Activated naive CD8-positive, alpha-beta T cell treated with anti-CD3 and anti-CD28 coated beads, Interleukin-2, amount 50 U/mL, for 24 hours (primary cell): ENCODE measurements around the gene EFHD2.
"Not testable (repeated sequence)": the region's sequence is repeated elsewhere in the genome, so short reads cannot be mapped to it uniquely, and the experiment has no call there.

ENCODE experiments used
- ATAC-seq: fragments of 150-1000 bp; cut with Tn5 transposase; one replicate; pipeline ENCODE4 v1.10.0; 2021
- DNase-seq: peaks from one replicate; pipeline ENCODE4 v3.0.0; 2021
- H3K27ac Mint-ChIP-seq: one replicate; pipeline ENCODE4 v1.8.0; 2021; ENCODE audit warnings: mild to moderate bottlenecking, mixed read lengths
- H3K27me3 Mint-ChIP-seq: one replicate; pipeline ENCODE4 v1.8.0; 2021; ENCODE audit warnings: mixed read lengths
- H3K36me3 Mint-ChIP-seq: one replicate; pipeline ENCODE4 v1.8.0; 2021; ENCODE audit warnings: low read depth, mixed read lengths
- H3K4me1 Mint-ChIP-seq: one replicate; pipeline ENCODE4 v1.8.0; 2021; ENCODE audit warnings: mixed read lengths
- H3K4me3 Mint-ChIP-seq: one replicate; pipeline ENCODE4 v1.8.0; 2021; ENCODE audit warnings: mild to moderate bottlenecking, moderate library complexity, mixed read lengths
- H3K9me3 Mint-ChIP-seq: one replicate; pipeline ENCODE4 v1.8.0; 2021; ENCODE audit warnings: mixed read lengths

EFHD2 gene

GRCh38 chr1:15382601-15383518, 26.8 kb upstream of the EFHD2 start:
- Mint-ChIP-seq H3K4me1 (peaks cover 21% of the 10 kb centered on the region), H3K27ac (no peak overlapping the region), H3K36me3 (no peaks in the 10 kb centered on the region), H3K27me3 (peaks cover 18% of the 10 kb centered on the region), H3K4me3 (no peak overlapping the region), H3K9me3 (no peaks in the 10 kb centered on the region)
- DNase-seq = no peak
- ATAC-seq = no peak

- DNase-seq (no peak), ATAC-seq (no peak)
- Mint-ChIP-seq H3K4me1 (peaks cover 21% of the 10 kb centered on the region), H3K4me3 (no peak overlapping the region), H3K27me3 (peaks cover 17% of the 10 kb centered on the region), H3K27ac (no peak overlapping the region), H3K9me3 (no peaks in the 10 kb centered on the region), H3K36me3 (no peaks in the 10 kb centered on the region)
Measured at GRCh38 chr1:15383810-15384209, 25.9 kb upstream of the EFHD2 start.

GRCh38 chr1:15384301-15384901, 25.3 kb upstream of the EFHD2 start:
- peak overlapping the region; percentile 18 for H3K4me3 Mint-ChIP-seq
- no peak overlapping the region for H3K27ac Mint-ChIP-seq
- no peak for DNase-seq
- no peak for ATAC-seq
- H3K4me1 Mint-ChIP-seq = peaks cover 21% of the 10 kb centered on the region
- no peaks in the 10 kb centered on the region for H3K36me3 Mint-ChIP-seq
- H3K27me3 Mint-ChIP-seq = peaks cover 17% of the 10 kb centered on the region
- no peaks in the 10 kb centered on the region for H3K9me3 Mint-ChIP-seq

- H3K4me1 Mint-ChIP-seq = peaks cover 21% of the 10 kb centered on the region
- H3K36me3 Mint-ChIP-seq = no peaks in the 10 kb centered on the region
- H3K27me3 Mint-ChIP-seq = peaks cover 17% of the 10 kb centered on the region
- H3K4me3 Mint-ChIP-seq = no peak overlapping the region
- H3K27ac Mint-ChIP-seq = no peak overlapping the region
- no peaks in the 10 kb centered on the region for H3K9me3 Mint-ChIP-seq
- ATAC-seq (no peak), DNase-seq (no peak)
Measured at GRCh38 chr1:15385420-15385819, 24.3 kb upstream of the EFHD2 start.

- H3K27me3 Mint-ChIP-seq = peaks cover 17% of the 10 kb centered on the region
- ATAC-seq (peak; percentile 68), DNase-seq (peak; percentile 25)
- H3K27ac Mint-ChIP-seq = no peak overlapping the region
- peaks cover 21% of the 10 kb centered on the region for H3K4me1 Mint-ChIP-seq
- H3K4me3 Mint-ChIP-seq = no peak overlapping the region
- H3K36me3 Mint-ChIP-seq = no peaks in the 10 kb centered on the region
- H3K9me3 Mint-ChIP-seq = no peaks in the 10 kb centered on the region
Measured at GRCh38 chr1:15386164-15386749, 23.4 kb upstream of the EFHD2 start.

- no peak overlapping the region for H3K4me3 Mint-ChIP-seq
- no peaks in the 10 kb centered on the region for H3K36me3 Mint-ChIP-seq
- H3K4me1 Mint-ChIP-seq = peaks cover 21% of the 10 kb centered on the region
- H3K27ac Mint-ChIP-seq = no peak overlapping the region
- no peaks in the 10 kb centered on the region for H3K9me3 Mint-ChIP-seq
- DNase-seq (no peak), ATAC-seq (no peak)
- H3K27me3 Mint-ChIP-seq = peaks cover 19% of the 10 kb centered on the region
Measured at GRCh38 chr1:15388201-15388880, 21.3 kb upstream of the EFHD2 start.

GRCh38 chr1:15389828-15390227, 19.9 kb upstream of the EFHD2 start:
- ATAC-seq, H3K27ac Mint-ChIP-seq, H3K9me3 Mint-ChIP-seq, H3K36me3 Mint-ChIP-seq, H3K4me3 Mint-ChIP-seq, DNase-seq: not testable (repeated sequence)
- peaks cover 19% of the 10 kb centered on the region for H3K27me3 Mint-ChIP-seq
- H3K4me1 Mint-ChIP-seq = peaks cover 19% of the 10 kb centered on the region

GRCh38 chr1:15390667-15391066, 19.0 kb upstream of the EFHD2 start:
- Mint-ChIP-seq H3K9me3 (no peaks in the 10 kb centered on the region), H3K36me3 (no peaks in the 10 kb centered on the region), H3K27me3 (peaks cover 14% of the 10 kb centered on the region), H3K4me1 (peaks cover 15% of the 10 kb centered on the region), H3K4me3 (no peak overlapping the region), H3K27ac (no peak overlapping the region)
- no peak for ATAC-seq
- DNase-seq = no peak

GRCh38 chr1:15391366-15391765, 18.3 kb upstream of the EFHD2 start:
- H3K36me3 Mint-ChIP-seq = no peaks in the 10 kb centered on the region
- DNase-seq (no peak), ATAC-seq (no peak)
- H3K9me3 Mint-ChIP-seq = no peaks in the 10 kb centered on the region
- H3K4me3 Mint-ChIP-seq = no peak overlapping the region
- peaks cover 8% of the 10 kb centered on the region for H3K4me1 Mint-ChIP-seq
- no peak overlapping the region for H3K27ac Mint-ChIP-seq
- peaks cover 9% of the 10 kb centered on the region for H3K27me3 Mint-ChIP-seq

GRCh38 chr1:15393475-15394257, 16.0 kb upstream of the EFHD2 start:
- peaks cover 3% of the 10 kb centered on the region for H3K27me3 Mint-ChIP-seq
- H3K36me3 Mint-ChIP-seq = no peaks in the 10 kb centered on the region
- no peak overlapping the region for H3K27ac Mint-ChIP-seq

GRCh38 chr1:15394258-15394690, 15.4 kb upstream of the EFHD2 start:
- H3K27ac Mint-ChIP-seq = no peak overlapping the region
- H3K36me3 Mint-ChIP-seq = no peaks in the 10 kb centered on the region
- H3K4me1 Mint-ChIP-seq = no peaks in the 10 kb centered on the region
- no peak overlapping the region for H3K4me3 Mint-ChIP-seq
- no peak for ATAC-seq
- peaks cover 1% of the 10 kb centered on the region for H3K9me3 Mint-ChIP-seq
- H3K27me3 Mint-ChIP-seq = peaks cover 3% of the 10 kb centered on the region
- no peak for DNase-seq

More at GRCh38 chr1:15393475-15394257, 16.0 kb upstream of the EFHD2 start:
- H3K4me3 Mint-ChIP-seq = no peak overlapping the region
- ATAC-seq = no peak
- DNase-seq = no peak
- no peaks in the 10 kb centered on the region for H3K4me1 Mint-ChIP-seq
- no peaks in the 10 kb centered on the region for H3K9me3 Mint-ChIP-seq

GRCh38 chr1:15397236-15397635, 12.5 kb upstream of the EFHD2 start:
- H3K27ac Mint-ChIP-seq = no peak overlapping the region

GRCh38 chr1:15399710-15400109, 10.0 kb upstream of the EFHD2 start:
- DNase-seq = no peak
- Mint-ChIP-seq H3K36me3 (no peaks in the 10 kb centered on the region), H3K27ac (no peak overlapping the region), H3K4me3 (no peak overlapping the region), H3K4me1 (no peaks in the 10 kb centered on the region), H3K27me3 (no peaks in the 10 kb centered on the region), H3K9me3 (peaks cover 8% of the 10 kb centered on the region)
- ATAC-seq = no peak

More at GRCh38 chr1:15397236-15397635, 12.5 kb upstream of the EFHD2 start:
- peaks cover 2% of the 10 kb centered on the region for H3K27me3 Mint-ChIP-seq
- peaks cover 8% of the 10 kb centered on the region for H3K9me3 Mint-ChIP-seq
- no peak for ATAC-seq
- no peaks in the 10 kb centered on the region for H3K4me1 Mint-ChIP-seq
- no peaks in the 10 kb centered on the region for H3K36me3 Mint-ChIP-seq
- DNase-seq = no peak
- no peak overlapping the region for H3K4me3 Mint-ChIP-seq

- Mint-ChIP-seq H3K4me1 (no peaks in the 10 kb centered on the region), H3K9me3 (peaks cover 8% of the 10 kb centered on the region), H3K4me3 (no peak overlapping the region), H3K36me3 (no peaks in the 10 kb centered on the region), H3K27me3 (no peaks in the 10 kb centered on the region), H3K27ac (no peak overlapping the region)
- ATAC-seq (no peak), DNase-seq (no peak)
Measured at GRCh38 chr1:15400627-15401026, 9.1 kb upstream of the EFHD2 start.
